Measurements from ENCODE around the gene RAPGEF3.

GRCh38 chr12:47714826-47715386, 43.8 kb downstream of the RAPGEF3 start:
- TF ChIP-seq CTCF (IDR thresholded peaks at IDR 0.05; ENCODE audit: control extremely low read depth in 1 of 3, insufficient read depth in 1 of 3, low read depth in 1 of 3, low read length in 3 of 3) (no peak), JUN (IDR thresholded peaks at IDR 0.05; ENCODE audit: low read depth, low read length) (no peak), GTF2F1 (IDR thresholded peaks at IDR 0.05; ENCODE audit: borderline replicate concordance, low read depth, low read length) (no peak), TCF12 (IDR thresholded peaks at IDR 0.05; ENCODE audit: low read depth, low read length) (no peak), CHD2 (IDR thresholded peaks at IDR 0.05; ENCODE audit: low read length) (no peak), POLR2A (IDR thresholded peaks at IDR 0.05; ENCODE audit: control extremely low read depth in 1 of 2, low read depth in 2 of 2, low read length in 2 of 2) (no peak), POLR2AphosphoS5 (IDR thresholded peaks at IDR 0.05; ENCODE audit: low read depth, low read length) (no peak), CEBPB (IDR thresholded peaks at IDR 0.05; ENCODE audit: low read depth, low read length) (no peak), NRF1 (IDR thresholded peaks at IDR 0.05; ENCODE audit: low read depth, low read length) (no peak), SRF (IDR thresholded peaks at IDR 0.05; ENCODE audit: low read depth, low read length) (no peak), BRCA1 (IDR thresholded peaks at IDR 0.05; ENCODE audit: low read depth, low read length) (no peak), CHD7 (IDR thresholded peaks at IDR 0.05; ENCODE audit: insufficient replicate concordance, low read length) (no peak), TAF1 (IDR thresholded peaks at IDR 0.05; ENCODE audit: low read depth, low read length) (no peak)

All from H1 (cell line).